Kasumi-1 (cell line): ENCODE measurements around the gene ROS1.

Source experiments
- DNase-seq, 2 experiments: peaks; one replicate each; lab custom pipeline; 2025; lab: John Stamatoyannopoulos, UW

Gene ROS1

GRCh38 chr6:117441824-117442264, 16.1 kb upstream of the ROS1 start:
- no peak for DNase-seq

DNA sequence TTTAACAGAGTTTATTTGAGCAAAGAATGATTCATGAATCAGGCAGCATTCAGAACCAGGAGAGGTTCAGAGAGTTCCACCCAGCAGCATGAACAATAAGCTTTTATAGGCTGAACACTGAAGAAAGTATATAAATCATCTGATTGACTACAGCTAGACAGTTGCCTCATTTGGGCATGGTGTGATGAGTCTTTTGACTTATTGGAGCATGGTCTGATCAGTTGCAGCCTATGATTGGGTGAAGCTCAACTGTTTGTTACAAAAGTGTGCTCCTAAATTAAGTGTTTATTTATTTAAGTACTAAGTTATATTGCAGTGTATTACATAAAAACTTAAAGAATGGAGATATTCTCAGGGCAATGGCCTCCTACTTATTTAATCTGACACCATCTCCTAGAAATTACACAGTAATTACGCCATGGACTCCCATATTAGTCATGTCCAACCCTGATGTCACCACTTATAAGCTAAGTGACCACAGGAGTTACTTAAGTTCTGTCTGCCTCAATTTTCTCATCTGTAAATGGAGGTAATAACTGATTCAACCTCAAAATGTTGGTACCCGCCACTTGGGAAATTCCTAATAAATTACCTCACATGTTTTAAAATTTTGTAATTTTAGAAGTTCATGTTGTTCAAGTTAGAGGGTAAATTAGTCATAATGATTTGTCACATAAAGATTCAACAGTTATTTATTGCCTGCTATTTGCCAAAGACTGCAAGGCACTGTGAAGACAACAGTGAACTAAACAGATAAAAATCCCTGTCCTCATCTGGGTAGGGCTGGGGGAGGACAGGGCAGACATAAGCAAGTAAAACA, 15.2 kb upstream of the ROS1 start:
- DNase-seq, result no peak

- no peak for DNase-seq
These were observed 6.5 kb upstream of the ROS1 start for GRCh38 chr6:117432273-117432672.

GRCh38 chr6:117423754-117424153, 2.0 kb downstream of the ROS1 start:
- DNase-seq, result no peak

GRCh38 chr6:117418320-117418719, 7.4 kb downstream of the ROS1 start:
- DNase-seq, result no peak

DNA sequence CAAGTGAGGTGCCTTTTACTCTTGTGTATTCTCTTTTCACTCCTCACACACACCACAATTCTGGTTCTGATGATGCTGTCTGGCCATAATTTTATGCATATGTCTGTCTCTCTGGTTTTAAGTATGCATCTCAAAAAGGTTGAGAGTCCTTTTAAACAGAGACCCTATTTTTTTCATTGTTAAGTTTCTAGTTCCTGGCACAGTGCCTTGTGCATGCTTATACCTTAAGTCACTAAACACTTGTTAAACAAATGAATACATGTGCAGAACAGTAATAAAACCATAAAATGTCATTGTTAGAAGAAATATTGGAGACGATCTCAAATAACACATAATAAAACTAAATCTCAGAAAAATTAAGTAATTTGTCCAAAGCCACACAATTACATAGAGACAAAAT, 7.9 kb downstream of the ROS1 start:
- DNase-seq, result no peak

GRCh38 chr6:117414770-117415169, 11.0 kb downstream of the ROS1 start:
- DNase-seq, result no peak

- DNase-seq, result no peak
These were observed 14.3 kb downstream of the ROS1 start for GRCh38 chr6:117411474-117411873.

DNA sequence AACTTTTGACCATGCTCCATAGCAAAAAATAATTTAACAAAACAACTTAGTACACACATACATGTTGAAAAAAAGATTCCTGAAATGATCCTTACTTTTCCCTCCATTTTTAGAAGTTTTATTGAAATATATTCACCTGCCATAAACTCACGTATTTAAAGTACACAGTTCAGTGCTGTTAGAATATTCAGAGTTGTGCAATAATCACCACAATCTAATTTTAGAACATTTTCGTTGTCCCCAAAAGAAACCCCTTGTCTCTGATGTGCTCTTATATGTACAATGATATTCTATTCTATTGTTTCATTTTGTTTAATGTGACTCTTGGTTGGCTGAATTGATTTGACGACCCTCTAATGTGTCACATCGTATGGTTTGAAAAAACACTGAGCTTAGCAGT, 15.9 kb downstream of the ROS1 start:
- DNase-seq, result no peak

DNA sequence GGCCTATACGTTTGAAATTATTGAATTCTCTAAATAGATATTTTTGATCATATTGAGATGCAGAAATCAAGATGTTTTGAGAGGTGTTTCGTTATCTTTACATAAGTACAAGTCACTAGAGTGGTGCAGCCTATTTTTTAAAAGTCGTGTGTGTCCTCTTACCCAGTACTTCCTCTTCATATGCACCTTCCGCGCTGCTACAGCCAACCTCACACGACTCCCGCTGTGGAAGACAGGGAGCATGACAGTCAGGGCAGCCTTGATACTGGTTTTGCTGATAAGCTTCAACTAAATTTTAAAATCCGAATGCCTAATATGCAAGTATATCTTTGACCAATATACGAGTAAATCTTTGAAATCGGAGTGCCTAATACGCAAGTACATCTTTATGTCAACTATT, 16.3 kb downstream of the ROS1 start:
- peak; percentile 62 to 81 for DNase-seq

DNA sequence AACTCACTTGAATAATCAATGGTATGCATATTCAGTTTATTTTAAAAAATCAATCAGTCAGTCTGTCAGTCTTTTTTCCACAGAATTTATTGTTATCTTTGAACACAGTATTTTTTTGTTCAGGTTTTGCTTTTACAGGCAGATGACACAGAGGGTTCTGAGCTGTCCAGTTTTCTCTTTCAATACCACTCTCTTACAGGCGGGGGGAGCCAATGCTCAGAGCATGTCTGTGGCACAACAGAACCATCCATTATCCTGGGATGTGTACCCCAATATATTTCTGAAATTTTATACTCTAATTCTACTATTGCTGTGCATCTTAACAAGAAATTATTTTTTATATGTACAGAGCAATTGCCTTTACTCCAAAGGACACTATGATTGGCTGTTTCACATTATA, 21.2 kb downstream of the ROS1 start:
- no peak for DNase-seq

DNA sequence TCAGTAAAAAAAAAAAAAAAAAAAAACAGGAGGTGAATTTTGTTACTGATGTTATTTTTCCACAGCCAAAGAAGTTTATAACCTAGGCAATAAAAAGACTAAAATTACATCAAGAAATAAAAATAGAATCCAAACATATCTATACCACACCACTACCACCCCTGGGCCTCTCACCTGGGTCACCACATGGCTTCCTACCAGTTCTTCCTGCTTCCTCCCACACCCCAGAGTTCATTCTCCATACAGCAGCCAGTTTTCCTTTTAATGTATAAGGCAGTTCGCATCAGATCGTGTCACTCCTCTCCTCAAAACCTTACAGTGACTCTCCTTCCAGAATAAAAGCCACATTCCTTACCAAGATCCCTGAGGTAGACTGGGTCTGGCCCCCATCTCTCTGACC, 23.9 kb downstream of the ROS1 start:
- no peak for DNase-seq

- peak; percentile 9 to 22 for DNase-seq
These were observed 25.8 kb downstream of the ROS1 start for GRCh38 chr6:117399924-117400323.

GRCh38 chr6:117399126-117399525, 26.6 kb downstream of the ROS1 start:
- DNase-seq, result no peak

- DNase-seq, result no peak
These were observed 28.1 kb downstream of the ROS1 start for GRCh38 chr6:117397536-117398227.

- DNase-seq, result no peak
These were observed 29.5 kb downstream of the ROS1 start for GRCh38 chr6:117396228-117396627.

DNA sequence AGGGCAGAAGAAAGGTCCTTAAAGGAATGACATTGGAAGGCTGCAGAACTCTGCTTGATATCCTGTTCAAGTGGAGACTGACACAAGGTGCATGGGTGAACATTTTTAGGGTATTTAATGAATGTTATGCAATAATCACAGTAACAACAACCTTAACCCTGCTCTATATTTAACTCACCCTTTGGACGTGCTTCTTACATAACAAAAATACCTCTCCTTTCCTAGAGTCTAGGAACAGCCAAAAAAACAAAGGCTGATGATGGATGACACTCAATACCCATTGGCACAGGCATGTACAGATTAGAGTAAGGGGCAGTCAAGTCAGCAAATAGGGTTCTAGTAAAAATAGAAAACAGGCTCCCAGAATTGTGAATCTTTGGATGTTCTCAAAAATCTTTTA, 30.6 kb downstream of the ROS1 start:
- no peak for DNase-seq

- no peak for DNase-seq
These were observed 32.7 kb downstream of the ROS1 start for GRCh38 chr6:117393045-117393444.

DNA sequence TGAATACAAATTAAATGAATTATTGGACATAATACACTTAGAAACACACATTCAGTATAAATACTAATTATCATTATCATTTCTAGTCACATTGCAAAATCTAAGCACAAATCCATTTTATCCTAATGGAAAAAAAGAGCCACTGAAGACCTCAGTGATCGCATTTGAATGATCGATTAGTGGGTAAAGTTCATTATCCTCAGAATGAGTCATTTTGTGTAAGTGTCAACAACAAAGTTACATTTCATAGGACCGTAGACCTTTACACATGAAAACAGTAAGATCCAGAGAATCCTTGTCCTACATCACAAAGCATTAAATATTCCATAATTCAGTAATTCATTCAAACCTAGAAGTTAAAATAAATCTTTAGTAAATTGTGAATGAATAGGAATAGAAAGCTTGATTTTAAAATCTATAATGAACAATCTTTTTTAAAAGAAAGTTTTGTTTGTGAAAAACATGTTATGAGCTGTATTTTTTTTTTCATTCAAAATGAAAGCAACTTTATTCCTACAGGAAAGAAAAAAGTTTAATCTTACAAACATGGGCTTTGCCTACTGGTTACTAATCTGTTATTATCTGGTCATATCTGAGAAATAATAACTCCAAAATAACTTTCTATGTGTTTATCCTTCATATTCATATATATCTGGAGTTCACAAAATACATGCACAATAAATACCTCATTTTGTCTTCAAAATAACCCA, 33.7 kb downstream of the ROS1 start:
- no peak for DNase-seq

GRCh38 chr6:117389227-117390057, 36.3 kb downstream of the ROS1 start:
- DNase-seq, result no peak

GRCh38 chr6:117387454-117387974, 38.2 kb downstream of the ROS1 start:
- no peak for DNase-seq

DNA sequence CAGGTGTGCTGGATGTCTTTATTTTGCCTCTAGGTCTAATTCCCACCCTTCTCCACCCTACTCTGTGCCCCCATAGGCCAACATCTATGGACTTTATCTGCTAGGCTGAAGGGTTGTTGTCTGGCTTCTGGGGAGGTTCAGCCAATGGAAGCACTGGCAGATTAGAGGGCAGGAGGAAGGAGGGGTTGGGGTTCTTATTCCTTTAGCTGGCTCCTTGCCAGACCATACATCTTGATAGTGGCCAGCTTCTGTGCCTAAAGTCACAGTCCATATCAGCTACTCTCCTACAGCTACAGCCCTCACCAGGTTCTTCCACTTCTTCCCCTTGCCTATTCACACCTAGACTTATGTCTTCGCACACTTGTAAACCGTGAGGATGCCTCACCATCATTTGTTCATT, 41.1 kb downstream of the ROS1 start:
- no peak for DNase-seq
